GM12878 (cell line): ENCODE results near the gene UNK. TPM values are rescaled to one million over a fixed set of nuclear protein-coding genes. Genes with fewer than 3 reads are reported as not detected.

ENCODE experiments used
- ATAC-seq: fragments of 200-7000 bp; cut with Tn5 transposase; 3 replicates; pipeline ENCODE4 v1.9.1; 2020; ENCODE audit warnings: mild to moderate bottlenecking, moderate library complexity
- BruUV-seq: library from RNA; stranded (reverse); fragments of 400-500 nt; replicated peaks from 2 replicates; lab custom pipeline; 2021; lab: Mats Ljungman, UMichigan
- CTCF ChIA-PET: fragments of 300-600 bp; sonication (Branson Sonifier 250); formaldehyde crosslinking; extraction: SDS; loops from one replicate; lab custom pipeline; 2021; ENCODE audit warnings: inconsistent platforms; lab: Yijun Ruan, JAX
- POLR2A ChIA-PET: fragments of 350-600 bp; formaldehyde crosslinking; extraction: SDS; loops from one replicate; lab custom pipeline; 2021; ENCODE audit warnings: inconsistent platforms; lab: Charles Lee
- RAD21 ChIA-PET: fragments of 300-600 bp; sonication (Branson Sonifier 250); formaldehyde crosslinking; loops from one replicate; lab custom pipeline; 2023; ENCODE audit warnings: antibody characterized with exemption; ENCODE audit not compliant: unreplicated experiment; lab: Charles Lee
- SMC1A ChIA-PET: fragments of 300-600 bp; sonication (Branson Sonifier 250); formaldehyde crosslinking; loops from one replicate; lab custom pipeline; 2023; ENCODE audit not compliant: unreplicated experiment, uncharacterized antibody; lab: Charles Lee
- DNase-seq: peaks from one replicate; pipeline ENCODE4 v3.0.0-alpha.2; 2011; ENCODE audit warnings: low read depth, low spot score
- FAIRE-seq: peaks from 3 replicates; lab custom pipeline; 2011; peaks lifted over from hg19 to GRCh38; lab: Jason Lieb, UNC
- H2AFZ ChIP-seq: 2 replicates; pipeline ENCODE4 v1.6.0; 2011; ENCODE audit warnings: low read depth, low read length, control low read depth; ENCODE audit not compliant: control insufficient read depth
- H3K27ac ChIP-seq: 2 replicates; pipeline ENCODE4 v1.5.1; 2011; ENCODE audit warnings: control low read depth; ENCODE audit not compliant: control insufficient read depth, insufficient read depth
- H3K27me3 ChIP-seq, 2 experiments: replicated peaks in 1 of 2; 2 replicates each; pipeline versions ENCODE4 v1.6.0 to v1.6.1; 2011; ENCODE audit warnings: low read length in 1 of 2; ENCODE audit not compliant: control insufficient read depth in 2 of 2, insufficient read depth in 2 of 2
- H3K36me3 ChIP-seq, 2 experiments: 2 replicates each; pipeline ENCODE4 v1.5.1; 2011; ENCODE audit warnings: low read length in 1 of 2; ENCODE audit not compliant: control insufficient read depth in 2 of 2, insufficient read depth in 2 of 2
- H3K4me1 ChIP-seq: 2 replicates; pipeline ENCODE4 v1.6.1; 2011; ENCODE audit warnings: mild to moderate bottlenecking, low read length, moderate library complexity, mixed read lengths; ENCODE audit not compliant: control insufficient read depth, insufficient read depth
- H3K4me2 ChIP-seq: 2 replicates; pipeline ENCODE4 v1.6.0; 2011; ENCODE audit warnings: control low read depth; ENCODE audit not compliant: control insufficient read depth, insufficient read depth
- H3K4me3 ChIP-seq: fragments of 200-600 bp; sonication (generic); 2 replicates; pipeline ENCODE4 v1.5.1; 2016
- H3K79me2 ChIP-seq: 2 replicates; pipeline ENCODE4 v1.6.0; 2011; ENCODE audit warnings: low read length; ENCODE audit not compliant: control insufficient read depth, insufficient read depth
- H3K9ac ChIP-seq: 2 replicates; pipeline ENCODE4 v1.8.0; 2011; ENCODE audit warnings: low read length, control low read depth, mixed read lengths; ENCODE audit not compliant: control insufficient read depth, insufficient read depth
- H3K9me3 ChIP-seq: replicated peaks from 3 replicates; pipeline ENCODE4 v1.5.1; 2011; ENCODE audit warnings: mild to moderate bottlenecking, low read length; ENCODE audit not compliant: control insufficient read depth, insufficient read depth
- H4K20me1 ChIP-seq: 2 replicates; pipeline ENCODE4 v1.6.0; 2011; ENCODE audit not compliant: control insufficient read depth, insufficient read depth
- IKZF1 ChIP-seq: fragments of 450-650 bp; conservative IDR thresholded peaks from 2 replicates; pipeline ENCODE4 v1.6.1; 2017; ENCODE audit warnings: antibody characterized with exemption, mild to moderate bottlenecking
- KAT2A ChIP-seq: conservative IDR thresholded peaks from 2 replicates; pipeline ENCODE4 v1.6.1; 2011; ENCODE audit warnings: low read depth, low read length; ENCODE audit not compliant: control insufficient read depth
- MEF2A ChIP-seq: IDR thresholded peaks from 2 replicates; pipeline ENCODE4 v1.6.1; 2011; ENCODE audit warnings: low read depth, mild to moderate bottlenecking, low read length, moderate library complexity; ENCODE audit not compliant: insufficient read depth
- PAX5 ChIP-seq: IDR thresholded peaks from 2 replicates; pipeline ENCODE4 v1.6.1; 2011; ENCODE audit warnings: low read depth, low read length, borderline replicate concordance
- RAD51 ChIP-seq: fragments of 450-650 bp; IDR thresholded peaks from 2 replicates; pipeline ENCODE4 v1.6.1; 2016; ENCODE audit warnings: moderate library complexity, mild to moderate bottlenecking, inconsistent platforms
- SPI1 ChIP-seq: IDR thresholded peaks from 2 replicates; pipeline ENCODE4 v1.6.1; 2011; ENCODE audit warnings: low read depth, mild to moderate bottlenecking, low read length, moderate library complexity, borderline replicate concordance; ENCODE audit not compliant: insufficient read depth
- YBX1 ChIP-seq: fragments of 450-650 bp; IDR thresholded peaks from 2 replicates; pipeline ENCODE4 v1.6.1; 2016; ENCODE audit warnings: antibody characterized with exemption
- ZNF274 ChIP-seq: IDR thresholded peaks from one replicate; pipeline ENCODE4 v1.8.0; 2011; ENCODE audit not compliant: insufficient read length, insufficient read depth
- WGBS: methylation state at CpG from one replicate; pipeline ENCODE4 v1.1.6; 2016; ENCODE audit warnings: low lambda C conversion rate; ENCODE audit not compliant: insufficient replicate concordance, insufficient coverage; ENCODE audit errors: missing lambda C conversion rate; 5-methylcytosine and 5-hydroxymethylcytosine counted together
- in situ Hi-C: fragments of 300-500 bp; cut with MboI; formaldehyde crosslinking; loops from 9 replicates; pipeline ENCODE4 v1.14.3; 2018; ENCODE audit warnings: mixed read lengths
- intact Hi-C: fragments of 100-400 bp; cut with micrococcal nuclease; formaldehyde crosslinking; loops from one replicate; pipeline ENCODE4 v1.14.2; 2022; ENCODE audit not compliant: unreplicated experiment
- polyA plus RNA-seq, 11 experiments: library from polyadenylated mRNA; depleted of rRNA in 4 of 11; unstranded in 6 of 11; stranded (reverse) in 5 of 11; fragments of >200 nt; fragmentation: Nextera tagmentation in 4 of 11; fragmentation: Illumina TruSeq in 1 of 11; extraction: Ambion mirVana in 4 of 11; extraction: Trizol in 1 of 11; gene quantifications; 1 replicate in 1 of 11; 2 replicates in 10 of 11; pipeline versions ENCODE4 v1.2.1 to v1.2.3, GENCODE V29; 2011 to 2016; ENCODE audit warnings: inconsistent platforms in 2 of 11, missing spikeins in 2 of 11, low read depth in 1 of 11
- total RNA-seq, 4 experiments: library from RNA; depleted of rRNA in 3 of 4; stranded (reverse); fragments of >200 nt in 3 of 4; fragmentation: Illumina TruSeq in 1 of 4; extraction: Trizol in 1 of 4; gene quantifications; 2 replicates each; pipeline versions ENCODE4 v1.2.1 to v1.2.3, GENCODE V29; 2013 to 2021
- TF ChIP-seq, protein P1 (sequence below): fragments of 450-650 bp; IDR thresholded peaks from 2 replicates; pipeline ENCODE4 v1.6.1; 2017; ENCODE audit warnings: antibody characterized with exemption, mild to moderate bottlenecking, moderate library complexity
- TF ChIP-seq, protein P2 (sequence below): fragments of 450-650 bp; IDR thresholded peaks from 2 replicates; pipeline ENCODE4 v1.6.1; 2016; ENCODE audit warnings: mild to moderate bottlenecking
- TF ChIP-seq, protein P3 (sequence below): fragments of 450-650 bp; conservative IDR thresholded peaks from 2 replicates; pipeline ENCODE4 v1.6.1; 2017; ENCODE audit warnings: mild to moderate bottlenecking, moderate library complexity
- TF ChIP-seq, protein P4 (sequence below): IDR thresholded peaks from 2 replicates; pipeline ENCODE4 v1.6.1; 2011; ENCODE audit warnings: borderline replicate concordance, low read depth, mild to moderate bottlenecking, moderate library complexity, mixed read lengths, low read length; ENCODE audit not compliant: insufficient read depth; ENCODE audit errors: extremely low read length

The UNK gene
- total and polyA plus RNA-seq, 10 of the 15 experiments (the other 5 are each of a cell fraction or from before 2014, with no cell fraction given): 8.9 to 34.5 (median 27.3) TPM

DNA sequence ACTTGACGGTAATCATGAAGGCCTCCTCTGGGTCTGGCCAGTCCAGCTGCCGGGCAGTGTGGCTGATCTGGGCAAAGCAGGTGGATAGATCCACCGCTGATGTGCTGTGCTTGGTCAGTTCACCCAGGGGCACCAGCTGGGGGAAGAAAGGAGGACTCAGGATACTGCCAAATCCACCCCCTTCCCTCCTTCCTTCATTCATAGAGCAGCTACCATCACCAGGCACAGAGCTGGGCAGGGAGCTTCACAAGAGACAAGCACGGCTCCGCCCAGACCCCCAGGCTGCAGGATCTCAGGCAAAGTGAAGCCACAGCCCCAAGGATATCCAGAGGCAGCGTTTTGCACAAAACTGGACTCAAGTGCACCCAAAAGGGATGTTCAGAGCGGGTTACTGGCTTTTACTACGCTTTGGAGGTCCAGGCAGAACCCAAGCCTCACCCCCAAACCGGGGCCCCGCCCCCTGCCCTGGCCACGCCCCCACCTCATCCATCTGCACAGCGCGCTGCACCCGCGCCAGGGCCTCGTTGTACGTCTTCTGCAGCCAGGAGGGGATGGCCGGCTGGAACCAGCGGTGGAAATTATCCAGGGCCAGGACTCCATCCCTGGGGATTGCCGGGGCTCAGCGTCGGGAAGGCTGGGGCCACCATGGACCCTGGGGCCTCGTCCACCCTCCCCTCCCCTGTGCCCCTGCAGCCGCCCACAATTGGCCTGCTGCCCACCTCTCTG lies 50.5 kb downstream of the UNK start:
- Histone ChIP-seq H3K4me2 (no peak overlapping the region), H3K9ac (no peak overlapping the region), H3K27ac (no peak overlapping the region)
- DNase-seq: no peak
- in situ Hi-C loops: no loop called here
- TF ChIP-seq MEF2A (no peak), RAD51 (no peak), ZNF274 (no peak), KAT2A (no peak), IKZF1 (no peak), SPI1 (no peak), PAX5 (no peak), YBX1 (no peak)
- TF ChIP-seq, protein P1, sequence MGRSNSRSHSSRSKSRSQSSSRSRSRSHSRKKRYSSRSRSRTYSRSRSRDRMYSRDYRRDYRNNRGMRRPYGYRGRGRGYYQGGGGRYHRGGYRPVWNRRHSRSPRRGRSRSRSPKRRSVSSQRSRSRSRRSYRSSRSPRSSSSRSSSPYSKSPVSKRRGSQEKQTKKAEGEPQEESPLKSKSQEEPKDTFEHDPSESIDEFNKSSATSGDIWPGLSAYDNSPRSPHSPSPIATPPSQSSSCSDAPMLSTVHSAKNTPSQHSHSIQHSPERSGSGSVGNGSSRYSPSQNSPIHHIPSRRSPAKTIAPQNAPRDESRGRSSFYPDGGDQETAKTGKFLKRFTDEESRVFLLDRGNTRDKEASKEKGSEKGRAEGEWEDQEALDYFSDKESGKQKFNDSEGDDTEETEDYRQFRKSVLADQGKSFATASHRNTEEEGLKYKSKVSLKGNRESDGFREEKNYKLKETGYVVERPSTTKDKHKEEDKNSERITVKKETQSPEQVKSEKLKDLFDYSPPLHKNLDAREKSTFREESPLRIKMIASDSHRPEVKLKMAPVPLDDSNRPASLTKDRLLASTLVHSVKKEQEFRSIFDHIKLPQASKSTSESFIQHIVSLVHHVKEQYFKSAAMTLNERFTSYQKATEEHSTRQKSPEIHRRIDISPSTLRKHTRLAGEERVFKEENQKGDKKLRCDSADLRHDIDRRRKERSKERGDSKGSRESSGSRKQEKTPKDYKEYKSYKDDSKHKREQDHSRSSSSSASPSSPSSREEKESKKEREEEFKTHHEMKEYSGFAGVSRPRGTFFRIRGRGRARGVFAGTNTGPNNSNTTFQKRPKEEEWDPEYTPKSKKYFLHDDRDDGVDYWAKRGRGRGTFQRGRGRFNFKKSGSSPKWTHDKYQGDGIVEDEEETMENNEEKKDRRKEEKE: no peak
- TF ChIP-seq, protein P2, sequence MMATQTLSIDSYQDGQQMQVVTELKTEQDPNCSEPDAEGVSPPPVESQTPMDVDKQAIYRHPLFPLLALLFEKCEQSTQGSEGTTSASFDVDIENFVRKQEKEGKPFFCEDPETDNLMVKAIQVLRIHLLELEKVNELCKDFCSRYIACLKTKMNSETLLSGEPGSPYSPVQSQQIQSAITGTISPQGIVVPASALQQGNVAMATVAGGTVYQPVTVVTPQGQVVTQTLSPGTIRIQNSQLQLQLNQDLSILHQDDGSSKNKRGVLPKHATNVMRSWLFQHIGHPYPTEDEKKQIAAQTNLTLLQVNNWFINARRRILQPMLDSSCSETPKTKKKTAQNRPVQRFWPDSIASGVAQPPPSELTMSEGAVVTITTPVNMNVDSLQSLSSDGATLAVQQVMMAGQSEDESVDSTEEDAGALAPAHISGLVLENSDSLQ: no peak
- TF ChIP-seq, protein P3, sequence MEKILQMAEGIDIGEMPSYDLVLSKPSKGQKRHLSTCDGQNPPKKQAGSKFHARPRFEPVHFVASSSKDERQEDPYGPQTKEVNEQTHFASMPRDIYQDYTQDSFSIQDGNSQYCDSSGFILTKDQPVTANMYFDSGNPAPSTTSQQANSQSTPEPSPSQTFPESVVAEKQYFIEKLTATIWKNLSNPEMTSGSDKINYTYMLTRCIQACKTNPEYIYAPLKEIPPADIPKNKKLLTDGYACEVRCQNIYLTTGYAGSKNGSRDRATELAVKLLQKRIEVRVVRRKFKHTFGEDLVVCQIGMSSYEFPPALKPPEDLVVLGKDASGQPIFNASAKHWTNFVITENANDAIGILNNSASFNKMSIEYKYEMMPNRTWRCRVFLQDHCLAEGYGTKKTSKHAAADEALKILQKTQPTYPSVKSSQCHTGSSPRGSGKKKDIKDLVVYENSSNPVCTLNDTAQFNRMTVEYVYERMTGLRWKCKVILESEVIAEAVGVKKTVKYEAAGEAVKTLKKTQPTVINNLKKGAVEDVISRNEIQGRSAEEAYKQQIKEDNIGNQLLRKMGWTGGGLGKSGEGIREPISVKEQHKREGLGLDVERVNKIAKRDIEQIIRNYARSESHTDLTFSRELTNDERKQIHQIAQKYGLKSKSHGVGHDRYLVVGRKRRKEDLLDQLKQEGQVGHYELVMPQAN: no peak
- TF ChIP-seq, protein P4, sequence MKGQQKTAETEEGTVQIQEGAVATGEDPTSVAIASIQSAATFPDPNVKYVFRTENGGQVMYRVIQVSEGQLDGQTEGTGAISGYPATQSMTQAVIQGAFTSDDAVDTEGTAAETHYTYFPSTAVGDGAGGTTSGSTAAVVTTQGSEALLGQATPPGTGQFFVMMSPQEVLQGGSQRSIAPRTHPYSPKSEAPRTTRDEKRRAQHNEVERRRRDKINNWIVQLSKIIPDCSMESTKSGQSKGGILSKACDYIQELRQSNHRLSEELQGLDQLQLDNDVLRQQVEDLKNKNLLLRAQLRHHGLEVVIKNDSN: no peak
- TF ChIP-seq, all 136 proteins: peak for 0
- no peaks in the 10 kb centered on the region for H3K79me2 ChIP-seq
- no peak for ATAC-seq
- SMC1A ChIA-PET: interaction anchor here (0.7 kb wide), 1 partner anchor 71 kb away, joined by 3 read pairs; no protein-coding TSS in a partner anchor
- peaks cover 0 to 8% of the 10 kb centered on the region in 2 experiments; a peak in 3 of 4 replicates for H3K36me3 ChIP-seq
- BruUV-seq: no TSS peak
- no peak overlapping the region for H2AFZ ChIP-seq
- no peak overlapping the region for H3K4me3 ChIP-seq
- H3K4me1 ChIP-seq: no peaks in the 10 kb centered on the region
- WGBS: 78% methylated on average over 20 of the region's 24 CpGs
- intact Hi-C loops: no loop called here
- H3K9me3 ChIP-seq: no peaks in the 10 kb centered on the region
- RAD21 ChIA-PET: no interaction called here
- CTCF ChIA-PET: interaction anchor here (0.8 to 1.3 kb wide), 2 partner anchors 13 to 81 kb away, joined by 3 read pairs; no protein-coding TSS in a partner anchor
- H3K27me3 ChIP-seq: no peaks in the 10 kb centered on the region
- FAIRE-seq: no peak
- H4K20me1 ChIP-seq: no peaks in the 10 kb centered on the region
- POLR2A ChIA-PET: interaction anchor here (1.9 kb wide), 1 partner anchor 10 kb away, joined by 9 read pairs; the partner anchor contains the start of gene UNC13D
